Activated CD4-positive, alpha-beta T cell treated with anti-CD3 and anti-CD28 coated beads, Interleukin-2, amount 10 ng/mL, durations not matched to agents 7 days and 5 days (primary cell): ENCODE data around the gene BLOC1S3. TPM values are rescaled to one million over a fixed set of nuclear protein-coding genes. Genes with fewer than 3 reads are reported as not detected.

ENCODE experiments used
- CTCF ChIA-PET: fragments of 350-600 bp; sonication (Branson Sonifier 250); formaldehyde crosslinking; loops from one replicate; lab custom pipeline; 2021; ENCODE audit warnings: antibody characterized with exemption; lab: Charles Lee
- POLR2A ChIA-PET: fragments of 350-600 bp; sonication (Branson Sonifier 250); formaldehyde crosslinking; loops from one replicate; lab custom pipeline; 2021; ENCODE audit warnings: antibody characterized with exemption; lab: Charles Lee
- DNase-seq: peaks from one replicate; pipeline ENCODE4 v3.0.0-alpha.2; 2020
- H3K27ac Mint-ChIP-seq: one replicate; pipeline ENCODE4 v1.8.0; 2021; ENCODE audit warnings: mild to moderate bottlenecking, moderate library complexity, mixed read lengths
- H3K27me3 Mint-ChIP-seq: one replicate; pipeline ENCODE4 v1.8.0; 2021; ENCODE audit warnings: mixed read lengths
- H3K36me3 Mint-ChIP-seq: one replicate; pipeline ENCODE4 v1.8.0; 2021; ENCODE audit warnings: low read depth, mixed read lengths
- H3K4me1 Mint-ChIP-seq: one replicate; pipeline ENCODE4 v1.8.0; 2021; ENCODE audit warnings: mixed read lengths
- H3K4me3 Mint-ChIP-seq: one replicate; pipeline ENCODE4 v1.8.0; 2021; ENCODE audit warnings: mild to moderate bottlenecking, moderate library complexity, mixed read lengths
- H3K9me3 Mint-ChIP-seq: one replicate; pipeline ENCODE4 v1.8.0; 2021; ENCODE audit warnings: mixed read lengths
- total RNA-seq, 2 experiments: library from RNA; stranded (reverse); gene quantifications; one replicate each; pipeline ENCODE4 v1.2.3, GENCODE V29; 2021

BLOC1S3 gene
- total RNA-seq, 2 experiments from 2014 or later, result 15.3 to 19.7 TPM

- H3K4me1 Mint-ChIP-seq, result peaks cover 4% of the 10 kb centered on the region
- no peaks in the 10 kb centered on the region for H3K27me3 Mint-ChIP-seq
- ChIA-PET POLR2A (no interaction called here), CTCF (interaction anchor here (0.5 kb wide), 1 partner anchor 170 kb away, joined by 5 read pairs; no protein-coding TSS in a partner anchor)
- peaks cover 7% of the 10 kb centered on the region for H3K36me3 Mint-ChIP-seq
- no peak overlapping the region for H3K4me3 Mint-ChIP-seq
- H3K9me3 Mint-ChIP-seq, result no peaks in the 10 kb centered on the region
- no peak for DNase-seq
- peak overlapping the region; percentile 36 for H3K27ac Mint-ChIP-seq
These were observed 38.1 kb upstream of the BLOC1S3 start for GRCh38 chr19:45140533-45140932.

GRCh38 chr19:45141203-45141900 lies 37.2 kb upstream of the BLOC1S3 start:
- peaks cover under 1% of the 10 kb centered on the region for H3K4me1 Mint-ChIP-seq
- no peaks in the 10 kb centered on the region for H3K27me3 Mint-ChIP-seq
- no peaks in the 10 kb centered on the region for H3K9me3 Mint-ChIP-seq
- POLR2A ChIA-PET, result no interaction called here
- H3K4me3 Mint-ChIP-seq, result no peak overlapping the region
- CTCF ChIA-PET, result no interaction called here
- H3K36me3 Mint-ChIP-seq, result peaks cover 7% of the 10 kb centered on the region
- no peak overlapping the region for H3K27ac Mint-ChIP-seq
- no peak for DNase-seq

- H3K27ac Mint-ChIP-seq, result no peak overlapping the region
- peaks cover 7% of the 10 kb centered on the region for H3K36me3 Mint-ChIP-seq
- H3K9me3 Mint-ChIP-seq, result no peaks in the 10 kb centered on the region
- ChIA-PET POLR2A (no interaction called here), CTCF (interaction anchor here (1.0 kb wide), 1 partner anchor 36 kb away, joined by 3 read pairs; the partner anchor contains the start of gene TRAPPC6A)
- no peaks in the 10 kb centered on the region for H3K27me3 Mint-ChIP-seq
- H3K4me1 Mint-ChIP-seq, result no peaks in the 10 kb centered on the region
- DNase-seq, result no peak
- H3K4me3 Mint-ChIP-seq, result no peak overlapping the region
These were observed 36.4 kb upstream of the BLOC1S3 start for GRCh38 chr19:45142016-45142725.

GRCh38 chr19:45142726-45143110 lies 35.9 kb upstream of the BLOC1S3 start:
- ChIA-PET CTCF (interaction anchor here (1.0 kb wide), 1 partner anchor 35 kb away, joined by 3 read pairs; the partner anchor contains the start of gene TRAPPC6A), POLR2A (no interaction called here)
- Mint-ChIP-seq H3K36me3 (peaks cover 7% of the 10 kb centered on the region), H3K27me3 (no peaks in the 10 kb centered on the region), H3K27ac (no peak overlapping the region), H3K4me1 (no peaks in the 10 kb centered on the region), H3K9me3 (no peaks in the 10 kb centered on the region), H3K4me3 (no peak overlapping the region)
- DNase-seq, result no peak

- H3K27me3 Mint-ChIP-seq, result no peaks in the 10 kb centered on the region
- H3K4me3 Mint-ChIP-seq, result no peak overlapping the region
- POLR2A ChIA-PET, result no interaction called here
- H3K4me1 Mint-ChIP-seq, result peaks cover 9% of the 10 kb centered on the region
- peaks cover 7% of the 10 kb centered on the region for H3K36me3 Mint-ChIP-seq
- DNase-seq, result no peak
- CTCF ChIA-PET, result interaction anchor here (1.4 to 1.5 kb wide), 2 partner anchors 9 to 14 kb away, joined by 3 to 5 read pairs; no protein-coding TSS in a partner anchor
- no peak overlapping the region for H3K27ac Mint-ChIP-seq
- H3K9me3 Mint-ChIP-seq, result no peaks in the 10 kb centered on the region
These were observed 33.9 kb upstream of the BLOC1S3 start for GRCh38 chr19:45144431-45145269.

- DNase-seq, result no peak
- ChIA-PET POLR2A (no interaction called here), CTCF (no interaction called here)
These were observed 33.1 kb upstream of the BLOC1S3 start for GRCh38 chr19:45145270-45146189.

GRCh38 chr19:45146251-45146650 lies 32.3 kb upstream of the BLOC1S3 start:
- Mint-ChIP-seq H3K36me3 (peaks cover 5% of the 10 kb centered on the region), H3K4me3 (no peak overlapping the region), H3K27ac (no peak overlapping the region), H3K4me1 (peaks cover 10% of the 10 kb centered on the region), H3K9me3 (no peaks in the 10 kb centered on the region), H3K27me3 (peaks cover 2% of the 10 kb centered on the region)
- CTCF ChIA-PET, result no interaction called here
- DNase-seq, result no peak
- POLR2A ChIA-PET, result no interaction called here

More at GRCh38 chr19:45145270-45146189, 33.1 kb upstream of the BLOC1S3 start:
- H3K27ac Mint-ChIP-seq, result no peak overlapping the region
- H3K9me3 Mint-ChIP-seq, result no peaks in the 10 kb centered on the region
- peaks cover 10% of the 10 kb centered on the region for H3K4me1 Mint-ChIP-seq
- H3K36me3 Mint-ChIP-seq, result peaks cover 7% of the 10 kb centered on the region
- no peaks in the 10 kb centered on the region for H3K27me3 Mint-ChIP-seq
- no peak overlapping the region for H3K4me3 Mint-ChIP-seq

GRCh38 chr19:45146741-45147205 lies 31.8 kb upstream of the BLOC1S3 start:
- Mint-ChIP-seq H3K36me3 (peaks cover 5% of the 10 kb centered on the region), H3K4me1 (peaks cover 10% of the 10 kb centered on the region), H3K9me3 (no peaks in the 10 kb centered on the region), H3K4me3 (no peak overlapping the region), H3K27ac (no peak overlapping the region), H3K27me3 (peaks cover 7% of the 10 kb centered on the region)
- POLR2A ChIA-PET, result no interaction called here
- CTCF ChIA-PET, result no interaction called here
- DNase-seq, result no peak

GRCh38 chr19:45147835-45148676 lies 30.5 kb upstream of the BLOC1S3 start:
- DNase-seq, result no peak
- Mint-ChIP-seq H3K9me3 (no peaks in the 10 kb centered on the region), H3K27me3 (peaks cover 12% of the 10 kb centered on the region), H3K27ac (no peak overlapping the region), H3K4me1 (peaks cover 15% of the 10 kb centered on the region), H3K36me3 (peaks cover 4% of the 10 kb centered on the region), H3K4me3 (no peak overlapping the region)
- CTCF ChIA-PET, result interaction anchor here (1.1 kb wide), 1 partner anchor 35 kb away, joined by 3 read pairs; no protein-coding TSS in a partner anchor
- POLR2A ChIA-PET, result no interaction called here

GRCh38 chr19:45149129-45149528 lies 29.5 kb upstream of the BLOC1S3 start:
- CTCF ChIA-PET, result interaction anchor here (0.7 to 1.1 kb wide), 2 partner anchors 11 to 34 kb away, joined by 3 read pairs; no protein-coding TSS in a partner anchor

GRCh38 chr19:45150180-45150579 lies 28.4 kb upstream of the BLOC1S3 start:
- no peaks in the 10 kb centered on the region for H3K9me3 Mint-ChIP-seq
- POLR2A ChIA-PET, result no interaction called here
- no peak overlapping the region for H3K27ac Mint-ChIP-seq
- peaks cover 4% of the 10 kb centered on the region for H3K36me3 Mint-ChIP-seq
- CTCF ChIA-PET, result interaction anchor here (1.4 kb wide), 1 partner anchor 15 kb away, joined by 3 read pairs; no protein-coding TSS in a partner anchor
- H3K4me3 Mint-ChIP-seq, result no peak overlapping the region
- H3K4me1 Mint-ChIP-seq, result peaks cover 26% of the 10 kb centered on the region
- H3K27me3 Mint-ChIP-seq, result peaks cover 24% of the 10 kb centered on the region
- no peak for DNase-seq

More at GRCh38 chr19:45149129-45149528, 29.5 kb upstream of the BLOC1S3 start:
- H3K9me3 Mint-ChIP-seq, result no peaks in the 10 kb centered on the region
- H3K4me1 Mint-ChIP-seq, result peaks cover 24% of the 10 kb centered on the region
- no peak for DNase-seq
- no peak overlapping the region for H3K27ac Mint-ChIP-seq
- POLR2A ChIA-PET, result no interaction called here
- peaks cover 4% of the 10 kb centered on the region for H3K36me3 Mint-ChIP-seq
- H3K4me3 Mint-ChIP-seq, result no peak overlapping the region
- peaks cover 18% of the 10 kb centered on the region for H3K27me3 Mint-ChIP-seq
